Measurements from ENCODE around the gene BLMH. TPM values are rescaled to one million over a fixed set of nuclear protein-coding genes. Genes with fewer than 3 reads are reported as not detected.

The BLMH gene
- total and polyA plus RNA-seq, 9 of the 15 experiments (the other 6 are each of a cell fraction or from before 2014, with no cell fraction given): 26.0 to 118 (median 67.3) TPM

GRCh38 chr17:30207655-30208054, 84.1 kb downstream of the BLMH start:
- 11% methylated on average over 9 of the region's 9 CpGs for WGBS (ENCODE audit: insufficient coverage, low coverage, missing lambda C conversion rate)
- Histone ChIP-seq H3K9me3 (replicated peaks; ENCODE audit: control insufficient read depth, insufficient read depth, low read depth, low read length) (no peaks in the 10 kb centered on the region), H3K9ac (ENCODE audit: insufficient read depth in 1 of 2, low read depth in 2 of 2, low read length in 2 of 2) (no peak overlapping the region; a peak in 1 of 4 replicates), H3K36me3 (ENCODE audit: control insufficient read depth, insufficient read depth, low read length) (no peaks in the 10 kb centered on the region), H3K79me2 (ENCODE audit: control insufficient read depth, insufficient read depth, low read length) (no peaks in the 10 kb centered on the region), H3K4me1 (replicated peaks in 1 of 2; ENCODE audit: control insufficient read depth in 2 of 2, insufficient read depth in 2 of 2, low read length in 2 of 2) (peaks cover 4 to 9% of the 10 kb centered on the region in 2 experiments; a peak in 3 of 5 replicates), H3K27me3 (ENCODE audit: control insufficient read depth in 2 of 2, insufficient read depth in 2 of 2, low read length in 2 of 2) (peaks cover 9 to 29% of the 10 kb centered on the region in 2 experiments; a peak in 4 of 5 replicates), H2AFZ (ENCODE audit: low read depth, low read length) (no peak overlapping the region), H4K20me1 (replicated peaks; ENCODE audit: control insufficient read depth, insufficient read depth, low read length) (no peaks in the 10 kb centered on the region), H3K27ac (ENCODE audit: extremely low read depth, low read depth, low read length) (no peak overlapping the region), H3K4me3 (no peak overlapping the region), H3K4me2 (ENCODE audit: insufficient read depth, low read length) (no peak overlapping the region), H3K9me1 (ENCODE audit: control insufficient read depth, insufficient read depth, low read length) (no peaks in the 10 kb centered on the region)
- in situ Hi-C loops (cut with MboI) (no loop called here), intact Hi-C loops (cut with micrococcal nuclease) (loop anchor here (10.0 kb wide), 1 partner anchor 103 kb away; no protein-coding TSS in a partner anchor)
- BruUV-seq (replicated peaks): no TSS peak
- no peak for FAIRE-seq
- no peak for TF ChIP-seq RBM39 (optimal IDR thresholded peaks at IDR 0.05; ENCODE audit: low read depth, low read length)
- TF ChIP-seq NFYB (IDR thresholded peaks at IDR 0.05; ENCODE audit: extremely low read depth, insufficient read length): no peak
- TF ChIP-seq ZBTB7A (IDR thresholded peaks at IDR 0.05; ENCODE audit: borderline replicate concordance, control insufficient read depth, low read depth, low read length): no peak
- no peak for TF ChIP-seq FOXP1 (CRISPR knock-in tag; IDR thresholded peaks at IDR 0.05)
- no peak for TF ChIP-seq GTF2B (IDR thresholded peaks at IDR 0.05; ENCODE audit: extremely low read depth, insufficient read length)
- TF ChIP-seq HSF4 (CRISPR knock-in tag; IDR thresholded peaks at IDR 0.05; ENCODE audit: borderline replicate concordance): no peak
- no peak for TF ChIP-seq ZNF23 (CRISPR knock-in tag; IDR thresholded peaks at IDR 0.05)
- no peak for TF ChIP-seq ZNF766 (CRISPR knock-in tag; conservative IDR thresholded peaks at IDR 0.05)
- TF ChIP-seq MED1 (CRISPR knock-in tag; IDR thresholded peaks at IDR 0.05; ENCODE audit: borderline replicate concordance): no peak
- TF ChIP-seq RBM25 (IDR thresholded peaks at IDR 0.05; ENCODE audit: low read depth, low read length, severe bottlenecking): no peak
- no peak for TF ChIP-seq SNIP1 (IDR thresholded peaks at IDR 0.05; ENCODE audit: low read depth)
- TF ChIP-seq DEAF1 (CRISPR knock-in tag; IDR thresholded peaks at IDR 0.05): no peak
- DNase-seq (ENCODE audit: extremely low read depth in 1 of 4, low spot score in 3 of 4): no peak
- ChIA-PET POLR2A (interaction anchor here (0.7 kb wide), 1 partner anchor 761 kb away, joined by 4 read pairs; no protein-coding TSS in a partner anchor), CTCF (ENCODE audit: low intra/inter-chr PET ratio) (no interaction called here)
- no peak for ATAC-seq

Measured in K562 (cell line).